IMR-90 (cell line): ENCODE results near the gene LPA. TPM values are rescaled to one million over a fixed set of nuclear protein-coding genes. Genes with fewer than 3 reads are reported as not detected.
A peak's percentile ranks its signal among the peaks of the same experiment; 100 is the strongest.
"Not testable (repeated sequence)": the region's sequence is repeated elsewhere in the genome, so short reads cannot be mapped to it uniquely, and the experiment has no call there.

Experiments
- ATAC-seq: fragments of 200-7000 bp; cut with Tn5 transposase; 2 replicates; pipeline ENCODE4 v1.9.1; 2020; ENCODE audit warnings: low read depth, mild to moderate bottlenecking, moderate library complexity
- BruUV-seq: library from RNA; stranded (reverse); fragments of 400-500 nt; replicated peaks from 2 replicates; lab custom pipeline; 2021; lab: Mats Ljungman, UMichigan
- CTCF ChIA-PET: fragments of 300-600 bp; formaldehyde crosslinking; extraction: SDS; loops from one replicate; lab custom pipeline; 2021; ENCODE audit warnings: antibody characterized with exemption; lab: Yijun Ruan, JAX
- POLR2A ChIA-PET: fragments of 300-600 bp; sonication (Branson Sonifier 250); formaldehyde crosslinking; loops from one replicate; lab custom pipeline; 2022; ENCODE audit warnings: antibody characterized with exemption; ENCODE audit not compliant: unreplicated experiment; lab: Charles Lee
- DNase-seq: peaks from one replicate; pipeline ENCODE4 v3.0.0; 2013
- H2AFZ ChIP-seq: replicated peaks from 2 replicates; pipeline ENCODE3; 2013; ENCODE audit warnings: low read length, mild to moderate bottlenecking; ENCODE audit not compliant: poor library complexity
- H2AK5ac ChIP-seq: 2 replicates; pipeline ENCODE4 v1.6.1; 2013; ENCODE audit warnings: low read depth, low read length, inconsistent platforms
- H2AK9ac ChIP-seq: replicated peaks from 2 replicates; pipeline ENCODE3; 2013; ENCODE audit warnings: mild to moderate bottlenecking, low read depth, low read length, moderate library complexity; ENCODE audit not compliant: poor library complexity
- H2BK120ac ChIP-seq: 2 replicates; pipeline ENCODE4 v1.6.1; 2013; ENCODE audit warnings: low read depth, low read length, inconsistent platforms
- H2BK15ac ChIP-seq: 3 replicates; pipeline ENCODE4 v1.6.1; 2013; ENCODE audit warnings: low read depth, low read length, inconsistent platforms
- H2BK20ac ChIP-seq: 2 replicates; pipeline ENCODE4 v1.6.1; 2013; ENCODE audit warnings: low read depth, mild to moderate bottlenecking, inconsistent platforms, low read length, moderate library complexity
- H2BK5ac ChIP-seq: 2 replicates; pipeline ENCODE4 v1.6.1; 2013; ENCODE audit warnings: mild to moderate bottlenecking, low read depth, low read length, inconsistent platforms; ENCODE audit not compliant: poor library complexity, severe bottlenecking
- H3K14ac ChIP-seq: replicated peaks from 2 replicates; pipeline ENCODE4 v1.6.1; 2013; ENCODE audit warnings: low read depth, low read length, inconsistent platforms
- H3K18ac ChIP-seq: 2 replicates; pipeline ENCODE4 v1.6.1; 2013; ENCODE audit warnings: low read depth, low read length, control low read depth
- H3K23ac ChIP-seq: 2 replicates; pipeline ENCODE4 v1.6.1; 2013; ENCODE audit warnings: low read depth, low read length, inconsistent platforms
- H3K27ac ChIP-seq: 2 replicates; pipeline ENCODE4 v1.5.1; 2013; ENCODE audit warnings: mild to moderate bottlenecking, control low read depth, low read length; ENCODE audit not compliant: insufficient read depth
- H3K27me3 ChIP-seq: 2 replicates; pipeline ENCODE4 v1.6.1; 2013; ENCODE audit warnings: low read length; ENCODE audit not compliant: control insufficient read depth, insufficient read depth
- H3K36me3 ChIP-seq: 2 replicates; pipeline ENCODE4 v1.6.1; 2013; ENCODE audit warnings: low read length, mixed read lengths; ENCODE audit not compliant: control insufficient read depth, insufficient read depth
- H3K4ac ChIP-seq: 2 replicates; pipeline ENCODE4 v1.6.1; 2013; ENCODE audit warnings: low read depth, low read length, inconsistent platforms
- H3K4me1 ChIP-seq: 2 replicates; pipeline ENCODE4 v1.6.1; 2013; ENCODE audit warnings: low read length, mixed read lengths; ENCODE audit not compliant: control insufficient read depth, insufficient read depth
- H3K4me2 ChIP-seq: 2 replicates; pipeline ENCODE4 v1.6.1; 2013; ENCODE audit warnings: low read depth, mild to moderate bottlenecking, control low read depth, low read length, moderate library complexity
- H3K4me3 ChIP-seq: 2 replicates; pipeline ENCODE4 v1.5.1; 2013; ENCODE audit warnings: low read depth, mild to moderate bottlenecking, control low read depth, low read length, moderate library complexity; ENCODE audit not compliant: insufficient read depth
- H3K56ac ChIP-seq: 2 replicates; pipeline ENCODE4 v1.6.1; 2013; ENCODE audit warnings: low read length, inconsistent platforms; ENCODE audit not compliant: insufficient read depth; ENCODE audit errors: extremely low read depth
- H3K79me1 ChIP-seq, 2 experiments: 2 replicates each; pipeline ENCODE4 v1.6.1; 2013; ENCODE audit warnings: low read length in 2 of 2, inconsistent platforms in 1 of 2, low read depth in 1 of 2
- H3K9ac ChIP-seq: 2 replicates; pipeline ENCODE4 v1.6.1; 2013; ENCODE audit warnings: low read depth, low read length, control low read depth
- H3K9me1 ChIP-seq: 2 replicates; pipeline ENCODE4 v1.6.1; 2013; ENCODE audit warnings: low read length, inconsistent platforms; ENCODE audit not compliant: insufficient read depth
- H3K9me3 ChIP-seq: 2 replicates; pipeline ENCODE4 v1.6.1; 2013; ENCODE audit warnings: low read length; ENCODE audit not compliant: control insufficient read depth, insufficient read depth
- H4K20me1 ChIP-seq: 2 replicates; pipeline ENCODE4 v1.6.1; 2013; ENCODE audit warnings: low read length, inconsistent platforms; ENCODE audit not compliant: insufficient read depth
- H4K5ac ChIP-seq: 2 replicates; pipeline ENCODE4 v1.6.1; 2013; ENCODE audit warnings: mild to moderate bottlenecking, low read depth, low read length, control low read depth
- H4K8ac ChIP-seq, 2 experiments: 2 replicates each; pipeline ENCODE4 v1.6.1; 2013; ENCODE audit warnings: low read depth in 2 of 2, low read length in 2 of 2, control low read depth in 1 of 2, inconsistent platforms in 1 of 2
- H4K91ac ChIP-seq: 2 replicates; pipeline ENCODE4 v1.6.1; 2013; ENCODE audit warnings: low read depth, low read length, inconsistent platforms; ENCODE audit not compliant: insufficient read depth
- dilution Hi-C: fragments of 300-500 bp; cut with HindIII; formaldehyde crosslinking; loops from one replicate; pipeline ENCODE4 v1.14.3; 2018; ENCODE audit warnings: low sequenced_read_pairs; ENCODE audit not compliant: unreplicated experiment
- in situ Hi-C: fragments of 300-500 bp; cut with MboI; formaldehyde crosslinking; loops from 3 replicates; pipeline ENCODE4 v1.14.3; 2019; ENCODE audit warnings: low sequenced_read_pairs, inconsistent platforms, mixed read lengths
- intact Hi-C: fragments of 100-400 bp; cut with micrococcal nuclease; formaldehyde crosslinking; loops from 2 replicates; pipeline ENCODE4 v1.10.0; 2022
- polyA plus RNA-seq, 3 experiments: library from polyadenylated mRNA; depleted of rRNA; stranded (reverse); fragments of >200 nt; gene quantifications; 2 replicates each; pipeline ENCODE4 v1.2.3, GENCODE V29; 2012; ENCODE audit warnings: low replicate concordance in 1 of 3
- total RNA-seq: library from RNA; depleted of rRNA; stranded (reverse); fragments of >200 nt; gene quantifications from 2 replicates; pipeline ENCODE4 v1.2.3, GENCODE V29; 2012

Gene LPA
- total and polyA plus RNA-seq, 2 of the 4 experiments (the other 2 are of a cell fraction), result not detected

GRCh38 chr6:160695025-160695424, 30.9 kb upstream of the LPA start:
- H3K9me3 ChIP-seq, result peaks cover 23% of the 10 kb centered on the region
- H2AK5ac ChIP-seq, H4K5ac ChIP-seq, H3K4me3 ChIP-seq, H2AFZ ChIP-seq, H3K9me1 ChIP-seq, H3K14ac ChIP-seq, H3K27ac ChIP-seq, ATAC-seq, BruUV-seq, H2AK9ac ChIP-seq, dilution Hi-C loops, in situ Hi-C loops, H2BK5ac ChIP-seq, H2BK120ac ChIP-seq, H4K91ac ChIP-seq, H3K4me1 ChIP-seq, H3K4me2 ChIP-seq, H3K4ac ChIP-seq, H2BK15ac ChIP-seq, H3K79me1 ChIP-seq, H3K27me3 ChIP-seq, H3K56ac ChIP-seq, H4K20me1 ChIP-seq, H2BK20ac ChIP-seq, intact Hi-C loops, H3K9ac ChIP-seq, H3K18ac ChIP-seq, CTCF ChIA-PET, POLR2A ChIA-PET, H3K36me3 ChIP-seq, H3K23ac ChIP-seq, H4K8ac ChIP-seq: not testable (repeated sequence)
- DNase-seq, result peak; percentile 57
